Measurements from ENCODE around the gene MAN1C1.

- TF ChIP-seq POLR2A (IDR thresholded peaks at IDR 0.05) (no peak), CTCF (IDR thresholded peaks at IDR 0.05) (no peak), EP300 (IDR thresholded peaks at IDR 0.05) (no peak)
Observed at GRCh38 chr1:25748531-25749205, 132.1 kb downstream of the MAN1C1 start.
